Measurements from ENCODE around the gene JPH3.

GRCh38 chr16:87587636-87588035, 14.7 kb upstream of the JPH3 start:
- TF ChIP-seq CTCF (conservative IDR thresholded peaks at IDR 0.05) (no peak), EZH2 (IDR thresholded peaks at IDR 0.05; ENCODE audit: low read depth) (no peak)
